Activated CD8-positive, alpha-beta memory T cell treated with anti-CD3 and anti-CD28 coated beads, Interleukin-2, amount 50 U/mL, for 48 hours (primary cell): ENCODE results near the gene TSPAN14.

ENCODE experiments used
- DNase-seq: peaks from one replicate; pipeline ENCODE4 v3.0.0-alpha.2; 2020

The TSPAN14 gene

GRCh38 chr10:80509108-80509402 lies 54.9 kb downstream of the TSPAN14 start:
- no peak for DNase-seq

GRCh38 chr10:80509403-80510161 lies 55.5 kb downstream of the TSPAN14 start:
- DNase-seq: no peak

GRCh38 chr10:80512031-80512526 lies 58.0 kb downstream of the TSPAN14 start:
- DNase-seq: no peak

DNA sequence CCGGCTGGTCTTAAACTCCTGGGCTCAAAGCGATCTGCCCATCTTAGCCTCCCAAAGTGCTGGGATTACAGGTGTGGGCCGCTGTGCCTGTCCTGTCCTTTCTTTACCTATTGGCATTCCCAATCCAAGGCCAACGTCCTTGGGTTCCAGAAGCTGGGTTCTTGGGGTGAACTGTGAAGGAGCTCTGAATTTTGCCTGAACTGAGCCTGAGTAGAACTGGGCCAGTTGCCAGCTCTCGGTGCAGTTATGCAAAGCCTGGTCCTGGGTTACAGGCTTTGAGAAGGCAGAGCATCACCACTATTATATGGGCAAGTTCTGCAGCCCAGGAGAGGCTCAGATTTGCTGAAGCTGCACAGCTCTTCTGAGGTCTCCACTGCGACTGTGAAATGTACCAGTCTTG lies 59.0 kb downstream of the TSPAN14 start:
- DNase-seq: no peak

- no peak for DNase-seq
These were observed 61.4 kb downstream of the TSPAN14 start for GRCh38 chr10:80515511-80515910.

GRCh38 chr10:80515941-80516340 lies 61.8 kb downstream of the TSPAN14 start:
- no peak for DNase-seq

GRCh38 chr10:80516506-80517075 lies 62.5 kb downstream of the TSPAN14 start:
- DNase-seq: no peak

DNA sequence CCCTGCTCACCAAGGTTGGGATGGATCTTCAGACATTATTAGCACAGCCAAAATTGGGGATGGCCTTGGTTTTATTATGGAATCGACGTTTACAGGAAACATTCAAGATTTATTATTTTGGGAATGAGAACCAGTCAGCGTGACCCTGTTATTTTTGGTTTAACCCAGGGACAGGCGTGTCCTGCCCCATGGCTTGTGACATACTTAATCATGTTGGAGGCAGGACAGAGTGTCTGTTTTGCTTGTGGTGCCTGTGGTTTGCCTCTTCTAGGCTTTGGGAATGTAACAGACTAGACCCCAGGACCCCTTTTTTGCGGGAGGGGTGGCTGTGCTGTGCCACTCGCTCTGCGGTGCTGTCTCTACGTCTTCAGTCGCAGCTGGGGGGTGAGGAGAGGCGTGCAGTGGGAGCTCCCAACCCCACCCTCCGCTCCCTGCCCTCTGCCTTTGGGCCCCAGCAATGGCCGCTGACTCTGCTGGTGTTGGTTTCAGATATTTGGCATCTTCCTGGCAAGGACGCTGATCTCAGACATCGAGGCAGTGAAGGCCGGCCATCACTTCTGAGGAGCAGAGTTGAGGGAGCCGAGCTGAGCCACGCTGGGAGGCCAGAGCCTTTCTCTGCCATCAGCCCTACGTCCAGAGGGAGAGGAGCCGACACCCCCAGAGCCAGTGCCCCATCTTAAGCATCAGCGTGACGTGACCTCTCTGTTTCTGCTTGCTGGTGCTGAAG lies 63.5 kb downstream of the TSPAN14 start:
- no peak for DNase-seq

DNA sequence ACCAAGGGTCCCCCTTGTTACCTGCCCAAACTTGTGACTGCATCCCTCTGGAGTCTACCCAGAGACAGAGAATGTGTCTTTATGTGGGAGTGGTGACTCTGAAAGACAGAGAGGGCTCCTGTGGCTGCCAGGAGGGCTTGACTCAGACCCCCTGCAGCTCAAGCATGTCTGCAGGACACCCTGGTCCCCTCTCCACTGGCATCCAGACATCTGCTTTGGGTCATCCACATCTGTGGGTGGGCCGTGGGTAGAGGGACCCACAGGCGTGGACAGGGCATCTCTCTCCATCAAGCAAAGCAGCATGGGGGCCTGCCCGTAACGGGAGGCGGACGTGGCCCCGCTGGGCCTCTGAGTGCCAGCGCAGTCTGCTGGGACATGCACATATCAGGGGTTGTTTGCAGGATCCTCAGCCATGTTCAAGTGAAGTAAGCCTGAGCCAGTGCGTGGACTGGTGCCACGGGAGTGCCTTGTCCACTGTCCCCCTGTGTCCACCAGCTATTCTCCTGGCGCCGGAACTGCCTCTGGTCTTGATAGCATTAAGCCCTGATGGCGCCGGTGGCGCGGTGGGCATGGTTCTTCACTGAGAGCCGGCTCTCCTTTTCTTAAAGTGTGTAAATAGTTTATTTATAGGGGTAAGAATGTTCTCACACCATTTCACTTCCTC lies 64.2 kb downstream of the TSPAN14 start:
- DNase-seq: no peak

- DNase-seq: no peak
These were observed 64.8 kb downstream of the TSPAN14 start for GRCh38 chr10:80518807-80519360.

DNA sequence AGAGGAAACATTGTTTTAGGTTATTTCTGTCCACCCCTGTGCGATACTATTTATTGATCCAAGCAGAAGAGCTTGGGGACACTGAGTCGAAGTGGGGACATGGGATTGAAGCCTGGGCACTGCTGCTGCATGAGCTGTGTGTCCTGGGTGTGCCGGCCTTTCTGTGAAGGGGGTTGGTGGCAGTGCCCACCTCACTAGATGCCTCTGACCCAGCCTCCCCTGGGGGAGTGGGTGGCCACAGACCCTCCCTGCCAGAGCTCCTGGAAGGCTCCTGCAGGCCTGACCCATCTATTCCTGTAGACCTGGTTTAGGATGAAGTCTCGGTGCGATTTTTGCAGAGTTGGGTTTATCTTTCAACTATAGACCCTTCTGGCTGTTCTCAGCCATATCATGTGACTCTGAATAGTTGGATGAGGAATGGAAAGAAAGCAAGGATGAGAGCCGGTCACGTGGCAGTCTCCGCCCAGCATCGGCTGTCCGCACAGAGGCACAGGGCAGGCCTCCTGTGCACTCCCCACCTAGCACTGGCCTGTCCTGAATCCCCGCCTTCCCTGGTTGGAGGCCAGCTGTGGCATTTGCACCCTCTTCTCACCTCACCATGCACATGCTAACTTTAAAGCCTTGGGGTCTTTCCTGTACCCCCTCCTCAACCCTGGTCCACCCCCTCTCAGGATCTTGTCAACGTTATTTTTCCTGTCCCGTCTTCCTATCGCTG lies 66.0 kb downstream of the TSPAN14 start:
- DNase-seq: no peak

- no peak for DNase-seq
These were observed 66.8 kb downstream of the TSPAN14 start for GRCh38 chr10:80520661-80521470.

DNA sequence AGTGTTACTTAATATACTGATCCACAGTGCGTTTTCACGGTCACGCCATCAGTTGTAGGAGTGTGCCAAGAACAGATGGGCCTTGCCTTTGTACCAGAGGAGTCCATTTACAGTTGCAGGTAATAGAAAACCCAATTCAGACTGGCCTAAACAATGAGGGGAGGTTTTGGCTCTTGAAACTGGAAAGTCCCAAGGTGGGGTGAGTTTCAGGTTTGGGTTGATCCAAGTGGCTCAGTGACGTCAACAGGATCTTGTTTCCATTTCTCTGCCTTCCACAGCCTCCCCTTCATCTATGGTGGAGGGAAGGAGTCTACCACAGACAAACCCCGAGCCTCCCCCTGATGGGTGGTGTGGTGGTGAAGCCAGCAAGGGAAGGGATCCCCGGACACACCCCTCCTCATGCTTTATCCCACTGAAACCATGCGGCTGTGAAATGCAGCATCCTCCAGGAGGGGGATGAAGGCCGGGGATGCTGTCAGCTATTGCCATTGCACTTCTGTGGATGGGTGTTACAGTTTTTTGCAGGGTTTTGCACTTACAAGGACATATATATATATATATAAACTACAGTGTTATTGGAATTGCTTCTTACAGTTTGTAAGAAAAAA lies 68.8 kb downstream of the TSPAN14 start:
- no peak for DNase-seq

- DNase-seq: no peak
These were observed 69.7 kb downstream of the TSPAN14 start for GRCh38 chr10:80523773-80524172.

GRCh38 chr10:80524190-80524909 lies 70.2 kb downstream of the TSPAN14 start:
- no peak for DNase-seq

GRCh38 chr10:80526218-80526617 lies 72.1 kb downstream of the TSPAN14 start:
- no peak for DNase-seq

DNA sequence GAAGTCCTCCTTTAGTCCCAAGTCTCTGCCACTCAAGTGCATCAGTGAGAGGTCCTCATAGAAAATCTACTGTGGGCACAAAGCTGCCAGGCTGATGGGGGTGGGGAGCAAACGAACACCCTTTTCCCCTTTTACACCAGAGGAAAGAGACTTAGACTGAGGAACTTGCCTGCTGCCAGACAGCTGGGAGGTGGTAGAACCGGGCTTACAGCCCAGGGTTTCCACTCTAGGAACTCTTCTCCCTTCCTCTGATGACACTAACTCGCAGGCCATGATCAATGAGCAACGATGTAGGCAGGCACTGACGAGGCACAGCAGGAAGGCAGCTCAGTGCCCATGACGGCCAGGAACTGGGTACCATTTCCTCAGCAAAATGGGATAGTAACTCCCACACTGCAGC lies 72.6 kb downstream of the TSPAN14 start:
- DNase-seq: no peak

GRCh38 chr10:80528185-80528700 lies 74.1 kb downstream of the TSPAN14 start:
- DNase-seq: no peak

GRCh38 chr10:80528901-80529300 lies 74.8 kb downstream of the TSPAN14 start:
- DNase-seq: no peak

GRCh38 chr10:80529604-80530003 lies 75.5 kb downstream of the TSPAN14 start:
- no peak for DNase-seq
